Smooth muscle cell of the brain vasculature (primary cell): ENCODE data around the gene KAT6B.
"Not testable (repeated sequence)": the region's sequence is repeated elsewhere in the genome, so short reads cannot be mapped to it uniquely, and the experiment has no call there.

Experiments
- DNase-seq: peaks from one replicate; pipeline ENCODE4 v3.0.0-alpha.2; 2012; ENCODE audit warnings: low read depth, low spot score

KAT6B gene

DNA sequence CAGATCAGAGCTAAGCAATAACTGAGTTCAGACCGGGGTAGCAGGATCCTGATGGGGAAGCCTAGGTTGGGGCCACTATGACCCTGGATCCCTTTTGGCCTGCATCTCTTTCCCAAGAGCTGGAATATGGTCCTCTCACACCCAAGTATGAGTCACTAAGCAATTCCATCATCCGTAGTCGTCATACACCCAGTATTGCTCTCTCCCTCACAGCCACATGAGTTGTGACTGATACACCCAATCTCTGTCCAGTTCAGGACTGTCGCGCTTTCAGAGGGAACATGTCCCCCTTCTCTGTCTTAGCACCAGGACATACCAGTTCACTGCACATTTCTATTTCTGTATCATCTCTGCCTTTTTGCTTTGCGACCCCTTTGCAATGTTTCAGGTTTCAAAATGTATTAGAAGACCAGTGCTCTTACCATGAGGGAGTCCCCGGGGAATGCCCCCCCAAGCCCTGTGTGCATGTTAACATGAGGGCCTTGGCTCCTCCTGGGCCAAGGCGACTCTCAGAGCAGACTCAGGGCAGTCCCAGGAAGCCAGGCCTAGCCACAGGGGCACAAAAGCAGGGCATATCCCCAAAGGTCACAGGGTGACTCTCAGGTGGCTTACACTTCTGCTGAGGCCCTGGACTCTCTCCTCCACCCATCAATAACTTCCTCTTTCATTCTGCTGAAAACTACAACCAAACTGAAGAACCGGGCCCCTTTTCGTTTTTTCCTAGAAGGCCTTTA, 209.7 kb downstream of the KAT6B start:
- no peak for DNase-seq

DNA sequence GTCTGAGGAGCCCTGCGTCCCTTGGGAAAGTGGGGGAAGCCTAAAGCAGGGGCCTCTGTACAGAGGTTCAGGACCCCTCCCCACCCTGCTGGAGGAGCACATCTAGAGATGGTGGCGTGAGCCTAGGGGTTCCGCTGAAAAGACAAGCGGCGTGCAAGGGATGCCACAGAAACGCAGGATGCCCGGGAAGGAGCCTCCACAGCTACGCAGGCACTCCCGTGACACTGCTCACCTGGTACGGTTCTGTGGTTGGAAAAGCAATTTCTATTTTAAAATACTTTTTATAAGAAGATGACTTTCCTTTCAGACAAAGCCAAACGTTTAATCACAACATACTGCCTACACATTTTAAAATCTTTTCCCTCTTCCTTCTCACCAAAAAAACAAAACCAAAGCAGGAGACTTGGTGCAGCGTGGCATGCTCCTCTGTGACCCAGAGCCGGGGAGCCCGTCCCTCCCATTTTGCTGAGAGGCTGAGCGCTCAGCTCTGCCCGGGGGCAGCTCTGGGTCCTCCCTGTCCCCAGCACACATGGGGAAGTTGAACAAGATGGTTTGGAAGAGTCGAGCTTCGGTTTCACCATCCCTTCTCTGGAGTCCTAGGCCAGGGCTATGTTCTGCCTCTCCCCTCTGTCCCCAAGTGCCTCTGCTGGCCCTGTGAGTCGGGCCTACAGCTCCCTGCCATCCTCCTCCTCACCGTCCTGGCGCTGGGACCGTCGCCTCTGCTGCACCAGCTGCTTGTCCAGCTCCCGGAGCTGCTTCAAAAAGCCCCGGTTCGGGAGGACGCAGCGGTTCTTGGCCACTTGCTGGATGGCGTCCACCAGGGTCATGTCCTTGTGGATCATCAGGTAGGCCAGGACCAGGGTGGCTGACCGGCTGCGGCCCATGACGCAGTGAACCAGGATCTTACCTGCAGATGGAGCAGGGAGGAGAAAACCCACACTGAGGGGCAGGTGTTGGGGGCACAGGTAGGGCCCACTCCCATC, 211.1 kb downstream of the KAT6B start:
- DNase-seq, result no peak

DNA sequence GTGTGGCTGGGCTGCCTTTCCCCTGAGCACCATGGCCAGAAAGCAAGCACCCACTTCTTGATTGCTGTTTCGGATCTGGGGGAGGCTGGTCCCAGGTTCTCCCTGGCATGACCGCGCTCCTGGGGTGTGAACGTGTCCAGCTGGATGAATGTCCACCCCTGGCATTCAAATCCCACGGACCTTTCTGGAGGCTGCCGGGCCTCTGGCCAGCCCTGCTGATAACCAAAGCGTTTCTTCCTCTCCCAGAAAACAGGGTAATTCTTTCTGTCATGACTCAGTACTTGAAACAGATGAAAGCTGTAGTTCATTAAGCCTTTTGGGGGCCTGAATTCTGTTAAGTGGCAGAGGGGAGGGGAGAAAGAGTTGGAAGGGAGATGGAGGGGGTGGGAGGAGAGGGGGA, 211.9 kb downstream of the KAT6B start:
- no peak for DNase-seq

DNA sequence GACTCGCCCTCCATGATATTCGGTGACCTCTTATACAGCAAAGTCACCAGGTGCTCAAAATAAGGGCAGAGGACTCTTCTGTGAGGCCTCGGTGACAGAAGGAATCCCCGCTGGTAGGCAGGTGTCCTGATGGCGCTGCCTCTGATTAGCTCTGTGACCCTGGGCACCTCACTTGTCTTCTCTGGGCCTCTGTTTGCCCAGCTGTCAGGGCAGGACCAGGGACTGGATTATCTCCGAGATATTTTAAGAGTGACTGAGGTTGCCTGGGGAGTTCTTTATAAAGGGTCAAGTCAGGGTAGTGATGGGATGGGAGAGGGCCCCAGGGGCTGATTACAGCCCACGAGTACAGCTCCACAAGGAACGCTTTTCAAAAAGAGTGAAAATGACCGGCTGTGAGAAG, 214.2 kb downstream of the KAT6B start:
- DNase-seq, result no peak

DNA sequence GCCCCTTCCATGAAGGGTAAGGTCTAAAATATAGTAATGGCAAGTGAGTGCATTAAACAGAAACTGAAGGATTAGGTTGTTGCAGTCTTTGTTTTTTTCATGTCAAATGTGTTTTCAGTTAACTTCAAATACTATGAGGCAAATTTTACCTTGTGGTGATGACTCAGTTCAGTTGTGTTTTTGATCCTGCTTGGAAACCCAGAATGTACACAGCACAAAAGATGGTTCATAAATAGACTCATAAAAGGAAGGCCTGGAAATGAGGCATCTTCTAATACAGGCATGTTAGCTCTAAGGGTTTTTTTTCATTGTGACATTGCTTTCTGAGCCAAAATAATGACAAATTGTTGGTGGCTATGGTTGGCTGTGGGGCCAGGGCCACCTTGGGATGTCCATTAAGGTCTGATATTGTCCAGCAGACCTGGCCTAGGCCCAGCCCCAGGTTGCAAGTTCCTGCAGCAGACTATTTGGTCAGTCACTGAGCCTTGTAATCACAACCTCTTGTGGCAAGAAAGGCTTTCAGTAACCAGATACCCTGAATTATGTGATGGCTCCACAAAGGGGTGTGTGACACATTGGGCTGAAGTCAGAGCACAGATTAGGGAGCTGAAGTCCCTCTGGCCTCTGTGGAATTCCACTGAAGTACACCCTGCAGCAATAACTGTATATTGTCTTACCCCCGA, 216.0 kb downstream of the KAT6B start:
- DNase-seq, result no peak

DNA sequence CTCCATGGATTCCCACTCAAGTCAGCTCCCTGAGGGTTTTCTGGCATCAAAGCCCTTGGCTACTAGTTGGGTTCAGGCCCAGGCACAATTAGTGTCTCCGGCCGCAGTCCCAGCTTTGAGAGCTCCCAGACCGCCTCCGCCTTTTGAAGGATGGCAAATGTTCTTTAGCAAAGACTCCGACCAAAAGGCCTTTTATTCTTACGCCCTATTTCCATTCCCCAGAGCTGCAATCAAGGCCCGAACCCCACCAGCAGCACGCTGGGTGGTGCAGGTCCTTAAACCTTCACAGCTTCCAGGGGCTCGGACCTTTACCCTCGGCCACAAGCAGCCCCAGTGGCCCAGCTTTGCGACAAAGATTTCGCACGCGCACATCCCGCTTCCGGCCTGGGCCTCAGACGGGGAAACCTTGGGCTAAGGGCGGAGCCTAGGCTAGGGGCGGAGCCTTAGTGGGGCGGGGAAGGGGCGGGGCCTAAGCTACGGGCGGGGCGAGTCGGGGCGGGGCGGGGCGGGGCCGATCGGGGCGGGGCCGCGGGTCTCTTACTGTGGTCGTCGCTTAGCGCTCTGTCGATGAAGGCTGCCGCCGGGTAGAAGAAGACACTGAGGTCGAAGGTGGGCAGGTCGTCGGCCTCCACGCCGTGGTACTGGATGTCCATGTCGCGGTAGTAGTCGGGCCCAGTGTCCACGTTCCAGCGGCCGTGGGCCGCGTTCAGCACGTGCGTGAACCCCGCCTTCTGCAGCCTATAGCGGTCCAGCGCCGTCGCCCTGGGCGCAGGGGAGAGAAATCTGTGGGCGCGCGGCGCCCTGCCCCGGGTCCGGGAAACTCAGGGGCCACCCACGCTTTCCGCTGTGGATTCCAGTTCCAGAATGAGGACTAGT, 217.1 kb downstream of the KAT6B start:
- DNase-seq, result no peak

DNA sequence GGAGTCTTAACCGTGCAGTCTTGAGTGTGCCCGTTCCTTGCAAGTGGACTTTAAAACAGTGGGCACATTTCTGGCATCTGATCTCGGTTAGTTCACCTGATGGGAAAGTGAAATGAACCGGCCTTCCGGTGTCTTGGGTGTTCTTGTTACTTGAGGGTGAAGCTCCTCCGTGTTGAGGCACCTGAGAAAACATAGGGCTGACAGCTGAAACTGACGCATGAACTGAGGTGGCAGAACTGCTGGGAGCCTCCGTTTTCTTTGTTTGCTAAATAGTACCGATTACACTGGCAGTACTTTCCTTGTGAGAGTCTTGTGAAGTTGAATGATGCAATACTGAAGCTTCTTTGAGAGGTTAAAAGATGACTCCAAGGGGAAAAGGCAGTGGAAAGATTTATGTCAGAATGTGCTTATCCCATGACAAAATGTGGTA, 222.3 kb downstream of the KAT6B start:
- no peak for DNase-seq

DNA sequence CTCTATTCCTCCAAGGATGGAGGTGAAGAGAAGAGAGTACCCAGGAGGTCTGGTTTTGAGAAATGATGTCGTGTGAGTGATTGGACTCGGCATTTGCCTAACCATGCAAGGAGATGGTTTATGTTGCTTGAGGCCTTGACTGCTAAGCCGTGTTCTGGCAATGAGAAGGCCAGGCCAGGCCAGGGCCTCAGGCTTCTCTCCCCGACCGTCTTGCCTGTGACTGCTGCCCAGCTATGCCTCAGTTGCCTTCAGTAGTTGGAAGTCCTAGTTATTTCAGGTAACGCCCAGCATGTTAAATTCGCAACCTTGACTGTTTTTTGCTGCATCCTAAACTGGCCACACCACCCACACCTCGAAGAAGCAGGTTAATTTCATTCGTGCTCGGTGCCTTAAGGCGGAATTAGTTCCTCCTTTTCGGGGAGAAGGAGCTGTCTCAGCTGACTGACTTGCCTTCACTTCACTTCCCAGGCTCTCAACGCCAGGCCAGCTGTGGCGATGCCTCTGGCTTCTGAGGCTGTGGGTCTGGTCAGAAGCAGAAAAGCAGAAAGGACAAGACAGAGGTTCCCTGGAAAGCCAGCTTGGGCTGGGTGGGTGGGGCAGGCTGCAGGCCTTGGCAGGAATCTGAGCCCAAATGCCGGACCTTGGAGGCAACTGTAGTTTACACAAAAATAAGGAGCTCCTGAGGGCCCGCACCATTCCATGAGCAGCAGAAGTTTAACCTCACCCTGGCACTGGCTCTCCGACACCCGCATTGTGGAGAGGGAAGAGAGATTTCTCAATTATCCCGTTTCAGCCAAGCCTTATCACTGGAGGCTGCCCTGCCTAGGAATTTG, 223.1 kb downstream of the KAT6B start:
- no peak for DNase-seq

DNA sequence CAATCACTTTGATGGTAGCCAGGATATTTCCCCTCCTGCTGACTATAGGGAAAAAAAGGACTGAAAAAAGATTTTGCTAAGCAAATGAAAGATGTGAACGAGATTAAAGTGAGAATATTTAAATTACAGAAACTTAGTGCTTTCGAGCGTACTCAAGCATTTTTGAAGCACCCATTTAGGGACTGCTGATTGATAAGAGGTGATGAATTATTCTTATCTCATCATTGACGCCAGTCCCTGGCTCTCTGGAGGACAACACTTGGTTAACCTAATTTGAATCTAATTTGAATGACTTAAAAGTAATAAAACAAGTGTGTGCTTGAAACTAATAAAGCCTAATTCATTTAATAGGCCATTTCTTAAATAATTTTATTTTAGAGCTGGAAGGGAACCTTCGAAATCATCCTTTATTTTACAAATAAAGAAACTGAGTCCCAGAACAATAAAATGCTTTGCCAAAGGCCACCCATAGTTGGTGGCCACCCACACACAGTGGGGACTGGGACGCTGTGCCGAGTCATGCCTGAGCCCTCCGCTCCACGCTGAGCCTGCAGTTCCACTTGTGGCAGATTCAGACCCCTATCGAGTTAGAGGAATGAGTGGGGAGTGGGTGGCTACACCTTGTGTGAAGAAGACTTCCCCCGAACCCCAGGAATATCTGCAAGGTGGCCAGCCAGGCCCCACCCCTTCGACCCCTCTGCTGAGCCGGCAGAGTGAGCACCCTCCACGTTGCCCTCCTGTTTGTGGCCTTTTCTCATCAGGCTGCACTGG, 223.9 kb downstream of the KAT6B start:
- no peak for DNase-seq

DNA sequence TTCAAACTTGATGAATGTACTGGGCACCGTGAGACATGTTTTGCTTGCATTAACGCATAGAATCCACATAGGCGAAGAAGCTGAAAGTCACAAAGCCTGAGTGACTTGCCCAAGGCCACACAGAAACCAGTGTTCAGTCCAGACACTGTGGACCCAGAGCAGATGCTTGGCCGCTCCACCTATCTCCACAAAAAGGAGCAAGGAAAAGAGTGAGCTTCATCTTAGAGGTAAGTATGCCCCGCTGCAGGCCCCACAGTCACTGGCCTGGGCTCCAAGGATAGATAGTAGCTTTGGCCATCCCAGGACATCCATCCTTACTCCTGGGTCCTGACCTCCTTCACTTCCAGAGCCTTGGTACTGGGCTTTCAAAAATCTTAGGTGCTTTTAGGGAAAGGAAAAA, 224.9 kb downstream of the KAT6B start:
- no peak for DNase-seq

DNA sequence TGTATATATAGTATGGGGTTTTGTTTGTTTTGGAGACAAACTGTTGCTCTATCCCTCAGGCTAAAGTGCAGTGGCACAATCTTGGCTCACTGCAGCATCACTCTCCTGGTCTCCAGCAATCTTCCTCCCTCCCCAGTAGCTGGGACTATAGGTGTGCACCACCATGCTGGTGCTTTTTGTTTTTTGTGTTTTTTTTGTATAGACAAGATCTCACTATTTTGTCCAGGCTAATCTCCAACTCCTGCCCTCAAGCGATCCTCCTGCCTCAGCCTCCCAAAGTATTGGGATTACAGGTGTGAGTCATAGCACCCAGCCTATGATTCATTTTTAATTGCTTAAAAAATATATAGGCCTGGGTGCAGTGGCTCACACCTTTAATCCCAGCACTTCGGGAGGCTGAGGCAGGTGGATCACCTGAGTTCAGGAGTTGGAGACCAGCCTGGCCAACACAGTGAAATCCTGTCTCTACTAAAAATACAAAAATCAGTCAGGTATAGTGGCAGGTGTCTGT, 229.6 kb downstream of the KAT6B start:
- not testable (repeated sequence) for DNase-seq

DNA sequence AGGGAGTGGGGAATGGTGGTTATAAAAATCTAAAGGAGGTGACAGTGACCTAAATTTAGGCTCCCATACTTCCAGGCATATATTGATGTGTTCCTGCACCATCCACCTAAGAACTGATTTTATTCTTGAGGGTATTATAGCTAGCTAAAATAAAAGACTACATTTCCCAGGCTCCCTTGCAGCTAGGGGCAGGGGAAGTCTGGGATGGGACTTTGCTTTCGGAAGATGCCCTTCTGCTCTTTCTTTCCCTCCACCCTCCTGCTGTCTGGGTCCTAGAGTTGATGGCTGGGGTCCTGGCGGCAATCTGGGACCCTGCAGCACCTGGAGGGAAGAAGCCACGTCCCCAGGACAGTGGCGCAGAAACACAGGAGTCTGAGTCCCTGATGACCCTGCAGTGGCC, 231.3 kb downstream of the KAT6B start:
- no peak for DNase-seq

DNA sequence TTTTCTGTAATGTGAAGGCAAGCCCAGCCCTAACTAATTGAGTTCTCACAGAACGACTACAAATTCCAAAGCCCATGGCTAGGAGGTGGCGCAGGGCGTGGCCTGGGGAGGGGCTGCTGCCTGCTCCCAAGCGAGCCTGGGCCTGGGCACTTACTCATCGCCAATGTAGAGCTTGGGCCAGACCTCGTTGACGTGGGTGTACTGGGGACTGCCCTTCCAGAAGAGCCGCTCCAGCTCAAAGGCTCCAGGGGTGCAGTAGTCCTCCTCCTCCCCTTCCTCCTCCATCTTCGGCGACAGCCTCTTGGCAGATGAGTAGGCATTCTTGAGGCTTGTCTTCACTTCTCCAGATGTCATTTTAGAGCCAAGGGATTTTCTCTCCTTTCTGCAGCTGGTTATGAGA, 231.8 kb downstream of the KAT6B start:
- DNase-seq, result no peak

DNA sequence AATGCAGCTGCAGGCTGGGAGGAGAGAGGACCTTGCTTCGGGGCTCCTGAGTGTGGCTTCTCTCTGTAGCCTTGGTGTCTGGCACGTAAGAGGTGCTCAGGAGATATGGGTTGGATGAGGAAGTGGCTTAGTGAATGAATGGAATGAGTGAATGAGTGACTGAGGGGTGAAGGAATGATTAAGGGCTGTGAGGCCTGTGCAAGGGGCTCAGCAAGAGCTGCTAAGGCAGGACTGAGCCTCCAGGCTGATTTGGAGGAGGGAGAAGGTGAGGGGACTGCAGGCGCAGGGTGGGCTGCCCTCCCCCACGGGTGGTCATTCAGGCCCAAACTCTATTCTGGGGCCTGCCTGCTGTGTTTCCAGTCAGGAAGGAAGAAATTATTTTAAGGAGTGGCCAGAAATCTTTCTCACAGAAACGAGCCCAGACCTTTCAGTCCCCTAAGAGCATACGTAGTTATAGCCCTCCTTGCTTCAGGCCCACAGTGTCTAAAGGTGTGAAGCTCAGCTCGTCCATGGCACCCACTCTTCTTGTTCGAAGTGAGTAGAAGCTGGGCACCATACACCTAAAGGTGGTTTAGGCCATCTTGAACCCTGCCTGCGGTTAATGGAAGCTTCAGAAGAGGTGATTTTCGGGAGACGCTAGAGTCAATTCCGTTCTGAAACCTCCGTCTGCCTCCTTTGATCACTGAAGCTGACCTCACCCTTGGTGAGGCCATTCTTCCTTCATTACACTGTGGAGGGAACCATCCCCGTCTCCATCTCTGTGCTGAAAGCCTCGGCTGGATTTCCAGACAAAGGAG, 235.5 kb downstream of the KAT6B start:
- no peak for DNase-seq

DNA sequence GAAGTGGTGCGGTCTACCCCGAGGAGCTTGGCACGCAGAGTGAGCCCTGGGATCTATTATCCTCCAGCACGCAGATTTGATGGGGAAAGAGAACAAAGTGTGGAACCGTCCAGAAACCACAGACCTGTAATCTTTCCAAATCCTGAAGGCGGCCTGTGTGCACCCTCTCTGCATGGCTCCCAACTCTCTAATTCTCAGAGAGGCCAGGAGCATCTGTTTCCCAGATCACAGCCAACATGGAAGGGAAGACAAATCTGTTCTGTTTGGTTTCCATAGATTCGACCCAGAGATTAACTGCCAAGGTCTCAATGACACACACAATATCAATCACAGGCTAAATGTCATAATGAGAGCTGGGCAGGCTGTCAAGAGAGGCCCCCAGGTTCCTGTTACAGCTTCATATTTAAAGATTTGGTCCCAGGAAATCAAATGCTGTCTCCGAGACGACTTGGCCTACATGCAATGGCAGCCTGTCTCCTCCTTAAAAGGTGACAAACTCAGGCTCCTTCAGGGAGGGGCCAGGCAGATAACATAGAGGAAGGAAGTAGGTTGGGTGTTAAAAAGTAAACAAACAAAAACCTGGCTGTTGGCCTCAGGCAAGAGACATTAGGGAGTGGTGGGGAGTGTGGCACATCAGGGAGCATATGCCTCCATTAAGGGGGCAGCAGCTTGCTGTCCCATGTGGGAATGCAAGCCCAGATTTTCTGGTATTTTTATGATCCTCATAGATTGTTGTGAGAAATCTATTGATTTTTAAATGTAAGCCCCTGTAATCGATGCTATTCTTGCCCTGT, 236.3 kb downstream of the KAT6B start:
- DNase-seq, result no peak

DNA sequence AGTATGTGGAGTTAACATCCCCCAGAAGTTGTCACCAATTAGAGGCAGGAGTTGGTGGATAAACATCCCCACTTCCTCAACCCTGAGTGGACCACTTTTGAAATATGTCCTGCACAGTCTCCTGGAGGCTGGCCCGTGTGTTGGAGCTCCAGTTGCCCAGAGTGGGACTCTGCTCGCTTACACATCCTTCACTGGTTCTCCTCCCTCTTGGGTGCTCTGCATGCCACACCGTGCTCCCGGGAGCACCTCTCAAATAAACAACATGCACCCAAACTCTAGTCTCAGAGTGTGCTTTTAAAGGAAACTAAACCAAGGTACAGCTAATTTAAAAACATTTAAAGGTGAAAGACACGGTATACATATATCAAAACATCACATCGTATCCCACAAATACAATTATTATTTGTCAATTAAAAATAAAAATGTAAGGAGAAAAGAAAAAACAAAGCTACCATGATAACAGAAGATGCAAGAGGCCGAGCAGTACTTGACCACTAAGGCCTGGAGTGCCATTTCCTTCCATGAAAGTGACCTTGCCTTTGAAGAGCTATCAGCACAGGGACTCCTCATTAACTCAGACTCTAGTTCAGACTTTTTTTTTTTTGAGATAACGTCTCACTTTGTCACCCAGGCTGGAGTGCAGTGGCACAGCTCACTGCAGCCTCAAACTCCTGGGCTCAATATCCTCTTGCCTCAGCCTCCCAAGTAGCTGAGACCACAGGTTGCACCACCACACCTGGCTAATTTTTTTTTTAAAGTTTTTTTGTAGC, 237.2 kb downstream of the KAT6B start:
- no peak for DNase-seq

DNA sequence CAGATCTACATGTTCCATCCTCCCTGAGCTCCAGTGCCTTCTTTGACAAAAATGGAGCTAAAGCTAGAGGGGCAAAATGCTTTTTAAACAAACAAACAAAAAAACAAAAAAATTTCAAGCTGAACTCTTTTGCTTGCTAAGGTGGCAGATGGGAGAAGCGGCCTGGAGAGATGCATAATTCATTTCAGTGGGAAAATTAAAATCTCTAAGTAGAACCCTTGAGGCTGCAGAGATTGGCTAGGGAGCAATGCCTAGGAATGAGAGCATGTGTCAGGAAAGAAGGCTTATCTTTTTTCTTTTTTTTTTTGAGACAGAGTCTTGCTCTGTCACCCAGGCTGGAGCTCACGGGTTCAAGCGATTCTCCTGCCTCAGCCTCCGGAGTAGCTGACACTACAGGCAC, 238.7 kb downstream of the KAT6B start:
- DNase-seq, result no peak
